HG02884 (cell line): ENCODE data around the gene UGT1A3.

Experiments
- ATAC-seq: cut with Tn5 transposase; IDR thresholded peaks from one replicate; pipeline ENCODE4 v1.9.1; 2021; ENCODE audit warnings: mild to moderate bottlenecking, moderate library complexity; ENCODE audit not compliant: unreplicated experiment

UGT1A3 gene

DNA sequence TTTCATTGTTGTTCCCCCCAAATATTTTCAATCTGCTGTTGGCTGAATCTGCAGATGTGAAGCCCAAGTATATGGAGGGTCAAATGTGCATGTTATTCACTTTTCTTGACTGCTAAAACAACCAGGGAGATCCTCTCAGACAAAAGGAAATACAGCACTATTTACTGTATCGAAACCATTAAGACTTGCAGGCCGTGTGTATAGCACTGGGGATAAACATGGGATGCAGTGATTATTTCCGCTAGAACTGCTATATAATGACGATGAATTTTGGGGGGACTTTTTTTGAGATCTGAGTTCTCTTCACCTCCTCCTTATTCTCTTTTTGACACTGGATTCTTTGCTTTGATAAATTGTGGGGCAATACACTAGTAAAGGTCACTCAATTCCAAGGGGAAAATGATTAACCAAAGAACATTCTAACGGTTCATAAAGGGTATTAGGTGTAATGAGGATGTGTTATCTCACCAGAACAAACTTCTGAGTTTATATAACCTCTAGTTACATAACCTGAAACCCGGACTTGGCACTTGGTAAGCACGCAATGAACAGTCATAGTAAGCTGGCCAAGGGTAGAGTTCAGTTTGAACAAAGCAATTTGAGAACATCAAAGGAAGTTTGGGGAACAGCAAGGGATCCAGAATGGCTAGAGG is 27.7 kb downstream of the UGT1A3 start:
- ATAC-seq: no peak

DNA sequence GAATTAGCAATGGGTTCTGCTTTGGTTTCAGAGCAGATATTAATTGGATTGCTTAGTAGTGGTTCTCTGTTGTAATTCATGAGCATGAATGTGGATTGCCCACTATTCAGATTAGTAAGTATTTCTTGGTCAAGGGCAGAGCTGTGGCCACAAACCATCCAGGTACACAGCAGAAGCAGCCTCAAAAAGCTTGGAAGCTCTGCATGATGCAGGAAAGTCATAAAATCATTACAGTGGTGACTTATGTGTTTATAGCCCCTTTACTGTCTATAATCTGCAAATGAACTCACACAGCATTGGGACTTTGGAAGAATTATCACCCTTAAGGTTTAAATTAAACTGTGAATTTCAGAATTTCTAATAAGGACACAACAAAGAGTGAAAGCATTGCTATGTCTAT is 29.3 kb downstream of the UGT1A3 start:
- ATAC-seq: no peak

DNA sequence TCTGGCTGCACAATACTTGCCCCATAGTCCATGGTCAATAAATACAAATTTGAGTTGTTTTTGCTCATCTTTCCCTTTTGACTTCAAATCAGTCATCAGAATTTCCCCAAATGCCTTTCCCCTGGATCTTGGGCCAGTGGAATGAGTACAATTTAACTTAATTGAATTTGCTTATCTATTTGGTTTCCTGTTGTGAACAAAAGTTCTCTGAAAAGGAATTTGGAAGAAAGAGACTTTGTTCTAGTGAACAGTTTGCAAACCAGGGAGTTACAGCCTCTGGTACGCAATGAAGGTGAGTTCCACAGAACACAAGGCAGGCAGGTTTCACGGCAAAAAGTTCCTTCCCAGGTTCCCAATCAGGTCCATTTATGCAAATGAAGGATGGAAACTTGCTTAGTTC is 30.0 kb downstream of the UGT1A3 start:
- ATAC-seq: no peak

DNA sequence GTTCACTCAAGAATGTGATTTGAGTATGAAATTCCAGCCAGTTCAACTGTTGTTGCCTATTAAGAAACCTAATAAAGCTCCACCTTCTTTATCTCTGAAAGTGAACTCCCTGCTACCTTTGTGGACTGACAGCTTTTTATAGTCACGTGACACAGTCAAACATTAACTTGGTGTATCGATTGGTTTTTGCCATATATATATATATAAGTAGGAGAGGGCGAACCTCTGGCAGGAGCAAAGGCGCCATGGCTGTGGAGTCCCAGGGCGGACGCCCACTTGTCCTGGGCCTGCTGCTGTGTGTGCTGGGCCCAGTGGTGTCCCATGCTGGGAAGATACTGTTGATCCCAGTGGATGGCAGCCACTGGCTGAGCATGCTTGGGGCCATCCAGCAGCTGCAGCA is 31.2 kb downstream of the UGT1A3 start, which contains the start of gene UGT1A1:
Gene UGT1A1 (plus strand): TSS at position 228 of the 400 bp plus-strand sequence. CDS start 18 bp downstream, at position 246.
- no peak for ATAC-seq

DNA sequence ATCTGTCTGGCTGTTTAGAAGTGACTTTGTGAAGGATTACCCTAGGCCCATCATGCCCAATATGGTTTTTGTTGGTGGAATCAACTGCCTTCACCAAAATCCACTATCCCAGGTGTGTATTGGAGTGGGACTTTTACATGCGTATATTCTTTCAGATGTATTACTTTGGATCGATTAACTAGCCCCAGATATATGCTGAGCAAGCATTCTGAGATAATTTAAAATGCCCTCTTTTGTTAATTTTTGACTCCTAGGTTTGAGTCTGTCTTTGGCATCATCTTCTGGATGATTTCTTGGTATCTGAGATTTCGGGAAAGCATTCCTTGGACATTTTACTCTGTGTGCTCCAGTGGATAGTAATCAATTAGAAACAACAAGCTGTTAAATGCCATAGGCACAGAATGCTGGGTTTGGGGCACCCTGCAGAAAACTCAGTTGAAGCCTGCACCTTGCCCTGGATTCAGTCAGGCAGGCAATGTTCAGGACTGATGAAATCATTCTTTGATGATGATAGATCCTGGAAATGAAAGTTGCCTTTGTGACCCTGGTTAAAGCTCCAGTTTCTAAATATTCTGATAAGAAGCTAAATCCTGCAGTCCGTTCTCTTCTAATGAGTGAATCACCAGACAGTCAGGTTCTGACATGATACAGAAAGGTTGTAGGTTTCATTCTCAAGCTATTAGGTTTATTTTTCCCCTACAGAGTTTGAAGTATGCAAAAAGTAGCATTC is 32.4 kb downstream of the UGT1A3 start:
- ATAC-seq: no peak

DNA sequence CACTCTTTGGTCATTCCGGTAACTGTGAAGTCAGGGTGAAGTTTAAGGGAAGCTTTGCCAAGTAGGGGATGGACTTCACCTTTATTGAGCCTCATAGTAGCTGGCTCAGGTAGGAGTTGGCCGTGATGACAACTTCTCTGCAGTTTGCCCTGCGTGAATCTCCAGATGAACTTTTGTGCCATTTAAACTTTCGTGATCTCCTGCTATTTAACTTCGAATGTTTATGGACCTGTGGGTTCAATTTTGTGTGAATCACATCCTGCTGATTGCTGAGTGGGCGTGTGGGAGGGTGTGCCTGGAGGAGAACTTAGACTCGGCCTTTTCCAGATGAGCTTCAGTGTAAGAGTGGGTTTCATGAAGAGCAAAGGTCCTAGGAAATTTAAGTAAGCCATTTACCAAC is 35.4 kb downstream of the UGT1A3 start:
- no peak for ATAC-seq

DNA sequence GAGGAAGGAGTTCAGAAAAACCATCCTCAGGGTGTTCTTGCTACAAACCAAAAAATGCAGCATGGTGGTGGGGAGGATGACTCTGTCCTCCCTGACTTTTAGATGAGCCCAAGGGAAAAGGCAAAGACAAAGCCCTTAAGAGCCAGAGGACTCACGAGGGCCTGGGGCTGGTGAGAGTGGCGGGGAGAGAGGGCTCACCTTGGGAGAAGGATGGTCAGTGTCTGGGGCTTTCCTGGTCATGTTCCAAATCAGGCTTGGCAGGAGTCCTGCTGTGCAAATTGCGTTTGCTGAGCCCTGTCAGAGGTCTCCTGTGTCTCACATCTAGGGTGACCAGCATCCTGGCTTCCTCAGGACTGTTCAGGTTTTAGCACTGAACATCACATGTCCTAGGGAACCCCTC is 35.9 kb downstream of the UGT1A3 start:
- no peak for ATAC-seq

DNA sequence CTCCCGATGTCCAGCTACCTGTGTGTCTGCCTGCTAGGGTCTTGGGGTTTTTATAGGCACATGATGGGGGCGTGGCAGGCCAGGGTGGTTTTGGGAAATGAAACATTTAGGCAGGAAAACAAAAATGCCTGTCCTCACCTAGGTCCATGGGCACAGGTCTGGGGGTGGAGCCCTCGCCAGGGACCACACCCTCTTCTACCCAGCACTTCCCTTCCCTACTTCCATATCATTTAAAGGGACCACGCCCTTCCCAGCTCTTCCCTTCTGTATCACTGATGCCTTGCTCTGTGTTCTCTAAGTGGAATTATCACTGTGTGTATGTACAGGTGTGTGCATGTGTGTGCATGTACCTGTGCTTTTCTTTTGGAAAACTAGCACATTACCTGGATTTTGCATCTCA is 37.6 kb downstream of the UGT1A3 start:
- ATAC-seq: no peak

DNA sequence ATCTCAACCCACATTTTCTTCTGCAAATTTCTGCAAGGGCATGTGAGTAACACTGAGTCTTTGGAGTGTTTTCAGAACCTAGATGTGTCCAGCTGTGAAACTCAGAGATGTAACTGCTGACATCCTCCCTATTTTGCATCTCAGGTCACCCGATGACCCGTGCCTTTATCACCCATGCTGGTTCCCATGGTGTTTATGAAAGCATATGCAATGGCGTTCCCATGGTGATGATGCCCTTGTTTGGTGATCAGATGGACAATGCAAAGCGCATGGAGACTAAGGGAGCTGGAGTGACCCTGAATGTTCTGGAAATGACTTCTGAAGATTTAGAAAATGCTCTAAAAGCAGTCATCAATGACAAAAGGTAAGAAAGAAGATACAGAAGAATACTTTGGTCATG is 39.2 kb downstream of the UGT1A3 start:
- ATAC-seq: no peak

DNA sequence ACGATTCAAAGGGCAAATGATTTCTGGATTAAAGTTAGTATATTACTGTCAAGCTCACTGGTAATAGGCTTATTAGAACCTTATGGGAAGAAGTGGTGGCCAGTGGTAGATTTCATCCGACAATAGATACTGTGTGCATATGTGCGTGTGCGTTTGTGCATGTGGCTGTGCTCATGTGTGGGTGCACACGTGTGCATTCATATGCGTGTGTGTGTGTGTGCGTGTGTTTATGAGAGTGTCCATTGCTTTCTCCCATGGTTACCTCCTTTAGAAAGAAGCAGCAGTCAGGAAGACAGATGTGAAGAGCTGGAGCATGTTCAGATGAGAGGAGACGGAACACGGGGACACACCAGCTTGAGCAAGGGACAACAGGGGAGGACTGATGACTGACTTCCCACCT is 40.4 kb downstream of the UGT1A3 start:
- no peak for ATAC-seq

DNA sequence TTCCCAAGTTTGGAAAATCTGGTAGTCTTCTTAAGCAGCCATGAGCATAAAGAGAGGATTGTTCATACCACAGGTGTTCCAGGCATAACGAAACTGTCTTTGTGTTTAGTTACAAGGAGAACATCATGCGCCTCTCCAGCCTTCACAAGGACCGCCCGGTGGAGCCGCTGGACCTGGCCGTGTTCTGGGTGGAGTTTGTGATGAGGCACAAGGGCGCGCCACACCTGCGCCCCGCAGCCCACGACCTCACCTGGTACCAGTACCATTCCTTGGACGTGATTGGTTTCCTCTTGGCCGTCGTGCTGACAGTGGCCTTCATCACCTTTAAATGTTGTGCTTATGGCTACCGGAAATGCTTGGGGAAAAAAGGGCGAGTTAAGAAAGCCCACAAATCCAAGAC is 43.3 kb downstream of the UGT1A3 start:
- no peak for ATAC-seq

DNA sequence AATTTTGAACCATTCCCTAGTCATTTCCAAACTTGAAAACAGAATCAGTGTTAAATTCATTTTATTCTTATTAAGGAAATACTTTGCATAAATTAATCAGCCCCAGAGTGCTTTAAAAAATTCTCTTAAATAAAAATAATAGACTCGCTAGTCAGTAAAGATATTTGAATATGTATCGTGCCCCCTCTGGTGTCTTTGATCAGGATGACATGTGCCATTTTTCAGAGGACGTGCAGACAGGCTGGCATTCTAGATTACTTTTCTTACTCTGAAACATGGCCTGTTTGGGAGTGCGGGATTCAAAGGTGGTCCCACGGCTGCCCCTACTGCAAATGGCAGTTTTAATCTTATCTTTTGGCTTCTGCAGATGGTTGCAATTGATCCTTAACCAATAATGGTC is 43.7 kb downstream of the UGT1A3 start:
- ATAC-seq: no peak

DNA sequence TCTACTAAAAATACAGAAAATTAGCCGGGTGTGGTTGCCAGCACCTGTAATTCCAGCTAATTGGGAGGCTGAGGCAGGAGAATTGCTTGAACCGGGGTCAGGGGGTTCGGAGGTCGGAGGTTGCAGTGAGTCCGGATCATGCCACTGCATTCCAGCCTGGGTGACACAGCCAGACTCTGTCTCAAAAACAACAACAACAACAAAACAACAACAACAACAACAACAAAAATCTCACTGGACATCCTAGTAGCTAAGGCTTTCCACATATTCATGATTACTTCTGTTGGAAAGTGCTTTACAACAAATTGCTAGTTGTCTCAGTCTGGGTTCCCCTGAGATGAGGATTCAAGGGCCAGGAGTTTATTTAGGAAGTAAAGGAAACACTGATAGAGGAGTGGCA is 45.0 kb downstream of the UGT1A3 start:
- no peak for ATAC-seq

DNA sequence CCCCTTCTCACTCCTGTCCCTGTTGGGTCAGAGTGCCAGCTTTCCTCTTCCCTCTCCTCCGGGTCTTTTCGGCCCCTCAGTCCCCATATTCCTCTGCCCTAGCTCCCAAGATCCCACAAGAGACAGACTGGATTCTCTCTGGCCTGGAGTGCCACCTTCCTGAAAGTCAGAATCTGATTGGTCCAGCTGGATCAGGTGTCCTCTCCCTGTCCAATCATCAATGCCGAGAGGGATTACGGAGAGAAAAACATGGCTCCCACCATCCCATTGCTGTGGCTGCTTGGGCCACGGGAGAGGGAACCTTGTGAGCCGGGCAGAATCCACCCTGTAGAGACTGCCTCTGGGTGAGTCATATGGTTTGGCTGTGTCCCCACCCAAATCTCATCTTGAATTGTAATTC is 46.6 kb downstream of the UGT1A3 start:
- no peak for ATAC-seq

DNA sequence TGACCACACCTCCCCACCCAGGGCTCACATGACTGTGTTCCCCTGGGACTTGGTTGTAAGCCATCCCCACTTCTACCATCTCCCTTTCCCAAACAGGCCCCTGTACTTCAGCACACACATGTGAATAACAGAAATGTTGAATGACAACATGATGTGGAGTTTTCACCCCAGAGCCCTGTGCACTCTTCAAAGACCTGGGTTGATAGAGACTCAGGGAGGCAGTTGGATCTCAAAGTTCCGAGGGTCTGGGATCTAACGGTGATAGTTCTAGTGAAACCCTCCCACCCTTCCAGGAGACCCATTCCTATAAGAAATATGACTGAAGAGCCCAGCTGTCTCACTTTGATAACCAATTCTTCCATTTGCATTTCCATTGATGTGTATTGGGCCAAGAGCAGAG is 49.2 kb downstream of the UGT1A3 start, which contains the start of gene MROH2A:
Gene MROH2A (plus strand): TSS at position 301 of the 400 bp plus-strand sequence. CDS start 1,029 bp downstream, outside the sequence.
- no peak for ATAC-seq

DNA sequence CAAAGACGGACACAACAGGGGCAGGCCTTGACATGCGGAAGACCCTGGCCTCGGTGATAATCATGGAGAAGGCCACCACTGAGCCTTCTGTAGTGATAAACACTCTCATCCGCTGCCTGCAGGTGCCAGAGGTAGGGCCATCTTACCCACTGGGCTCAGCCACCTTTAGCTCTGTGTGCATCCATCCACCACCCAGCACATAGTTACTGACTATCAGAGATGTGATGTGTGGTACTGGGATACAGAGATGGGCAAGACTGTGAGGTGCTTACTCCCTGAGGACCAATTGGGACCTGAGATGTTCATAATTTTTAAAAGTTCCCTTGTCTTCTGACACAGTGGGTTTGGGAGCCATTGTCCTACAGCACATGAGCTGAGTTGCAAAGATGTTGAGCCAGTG is 50.9 kb downstream of the UGT1A3 start:
- no peak for ATAC-seq

DNA sequence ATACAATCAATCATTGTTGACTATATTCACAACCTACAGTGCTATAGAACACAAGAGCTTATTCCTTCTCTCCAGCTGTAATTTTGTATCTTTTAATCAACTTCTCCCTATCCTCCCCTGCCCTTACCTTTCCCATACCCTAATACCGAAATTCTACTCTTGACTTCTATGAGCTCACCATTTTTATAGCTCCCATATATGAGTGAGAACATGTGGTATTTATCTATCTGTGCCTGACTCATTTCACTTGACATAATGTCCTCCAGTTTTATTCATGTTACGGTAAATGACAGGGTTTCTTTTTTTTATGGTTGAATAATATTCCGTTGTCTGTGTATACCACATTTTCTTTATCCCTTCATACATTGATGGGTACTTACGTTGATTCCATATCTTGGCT is 51.9 kb downstream of the UGT1A3 start:
- ATAC-seq: no peak

DNA sequence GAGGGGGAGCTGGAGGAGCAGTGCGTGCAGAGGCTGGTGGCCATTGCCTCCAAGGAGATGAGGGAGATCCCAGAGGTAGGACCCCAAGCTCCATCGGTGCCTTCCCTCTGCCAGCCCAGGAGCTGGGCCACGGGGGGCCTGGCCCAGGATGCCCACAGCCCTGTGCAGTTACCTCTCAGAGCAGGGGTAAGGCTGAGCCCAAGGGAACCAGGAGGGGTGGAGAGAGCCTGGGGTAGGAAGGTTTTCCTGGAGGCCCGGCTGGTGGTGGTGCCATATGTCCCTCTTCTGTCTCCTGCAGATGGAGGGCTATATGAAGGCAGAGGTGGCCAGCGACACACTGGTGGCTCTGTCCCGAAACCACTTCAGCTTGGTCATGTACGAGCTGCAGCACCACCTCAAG is 60.7 kb downstream of the UGT1A3 start:
- ATAC-seq: no peak

DNA sequence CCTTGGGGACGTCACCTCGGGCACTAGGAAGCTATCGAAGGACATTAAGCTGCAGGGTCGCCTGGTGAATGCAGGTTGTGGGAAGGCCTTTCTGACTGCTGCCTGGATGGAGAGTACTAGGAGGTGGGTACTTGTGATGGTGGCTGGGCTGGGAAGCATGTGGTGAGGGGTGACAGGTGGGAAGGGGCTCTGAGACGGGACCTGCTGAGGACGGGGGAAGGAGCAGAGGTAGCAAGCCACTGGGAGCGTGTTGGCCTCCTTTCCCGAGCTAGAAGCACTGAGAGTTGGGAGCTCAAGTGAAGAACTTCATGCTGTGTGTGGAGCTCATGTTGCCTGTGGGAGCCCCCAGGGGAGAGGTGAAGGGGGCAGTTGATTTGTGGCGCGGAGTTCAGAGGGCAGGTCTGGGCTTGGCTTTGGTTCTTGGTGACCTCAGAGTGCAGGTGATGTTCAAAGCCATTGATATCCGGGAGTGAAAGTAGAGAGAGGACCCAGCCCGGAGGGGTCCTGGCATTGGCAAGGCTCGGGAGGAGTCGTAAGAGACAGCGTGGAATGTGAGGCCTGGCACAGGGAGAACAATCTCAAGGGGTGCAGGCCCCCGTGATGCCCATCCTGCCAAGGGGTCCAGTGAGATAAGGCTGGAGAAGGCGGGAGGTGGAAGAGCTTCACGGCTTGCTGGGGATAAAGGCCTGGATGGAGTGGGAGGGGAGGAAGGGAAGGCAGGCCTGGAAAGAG is 62.5 kb downstream of the UGT1A3 start:
- no peak for ATAC-seq

DNA sequence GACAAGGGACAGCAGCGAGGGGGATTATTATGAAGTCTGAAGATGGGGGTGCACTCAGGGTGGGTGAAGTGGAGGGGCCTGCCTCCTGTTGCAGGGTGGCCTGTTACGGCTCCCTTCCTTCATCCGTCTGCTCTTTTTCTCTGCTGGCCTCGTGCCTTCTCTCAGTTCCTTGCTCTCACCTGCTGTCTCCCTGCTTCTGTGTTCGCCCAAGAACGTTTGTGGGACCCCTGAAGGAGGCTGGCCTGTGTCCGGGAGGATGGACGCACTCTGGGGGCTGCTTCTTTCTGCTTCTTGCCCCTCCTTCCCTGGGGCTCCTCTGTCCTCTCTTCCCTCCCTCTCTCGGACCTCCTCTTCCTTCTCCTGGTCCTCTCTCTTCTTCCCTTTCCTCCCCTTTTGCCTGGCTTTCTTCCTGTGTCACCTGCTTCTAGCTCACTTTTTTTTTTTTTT is 63.1 kb downstream of the UGT1A3 start:
- no peak for ATAC-seq

DNA sequence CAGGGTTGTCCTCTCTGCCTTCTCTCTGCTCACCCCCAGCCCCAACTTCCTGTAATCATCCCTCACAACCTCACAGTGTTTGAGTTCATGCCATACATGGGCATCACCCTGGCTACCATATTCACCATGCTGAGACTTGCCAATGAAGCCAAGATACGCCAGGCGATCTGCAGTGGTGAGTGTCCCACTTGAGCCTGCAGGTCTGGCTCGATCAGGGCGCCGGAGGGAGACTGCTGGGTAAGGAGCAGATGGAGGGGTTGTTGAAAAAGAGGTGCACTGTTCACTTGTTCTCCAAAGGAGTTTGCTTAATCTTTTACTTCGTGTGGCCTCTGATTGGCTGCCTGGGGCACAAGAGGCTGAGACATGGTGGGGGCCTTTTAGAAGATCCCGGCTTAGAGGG is 63.9 kb downstream of the UGT1A3 start:
- ATAC-seq: no peak
